ENCODE results near the gene BACH2. TPM values are rescaled to one million over a fixed set of nuclear protein-coding genes. Genes with fewer than 3 reads are reported as not detected.

Gene BACH2
- total and polyA plus RNA-seq, 2 experiments from 2014 or later = 1.6 to 5.7 TPM

- TF ChIP-seq ZNF462 (CRISPR knock-in tag; IDR thresholded peaks at IDR 0.05) = no peak
- TF ChIP-seq JUNB (IDR thresholded peaks at IDR 0.05; ENCODE audit: unreplicated experiment) = no peak
- no peak for TF ChIP-seq NANOG (IDR thresholded peaks at IDR 0.05; ENCODE audit: borderline replicate concordance)
- TF ChIP-seq ZNF114 (CRISPR knock-in tag; IDR thresholded peaks at IDR 0.05) = no peak
- no peak for TF ChIP-seq ETS1 (IDR thresholded peaks at IDR 0.05)
These were observed 190.2 kb downstream of the BACH2 start (continued) for GRCh38 chr6:90106449-90106848.

- no peak for ATAC-seq
- no peaks in the 10 kb centered on the region for H3K4me1 ChIP-seq (ENCODE audit: insufficient read depth)
- no peak overlapping the region for H3K4me3 ChIP-seq
- no peak overlapping the region for H3K4me2 ChIP-seq
- H3K79me2 ChIP-seq (replicated peaks; ENCODE audit: insufficient read depth) = no peaks in the 10 kb centered on the region
- H3K27ac ChIP-seq (ENCODE audit: low read depth) = no peak overlapping the region
- Mint-ChIP-seq H3K27ac (no peak overlapping the region), H3K4me1 (no peaks in the 10 kb centered on the region; the same call in 2 of the 3 replicates), H3K4me3 (no peak overlapping the region), H3K9me3 (no peaks in the 10 kb centered on the region), H3K27me3 (ENCODE audit: insufficient read depth, low read depth, poor library complexity) (peaks cover 1% of the 10 kb centered on the region), H3K36me3 (ENCODE audit: low read depth) (no peaks in the 10 kb centered on the region)
- no peaks in the 10 kb centered on the region for H3K9me2 ChIP-seq (ENCODE audit: insufficient read depth)
- no peaks in the 10 kb centered on the region for H3F3A ChIP-seq (replicated peaks; ENCODE audit: low read depth)
- H2AFZ ChIP-seq = no peak overlapping the region
- H3K27me3 ChIP-seq (ENCODE audit: insufficient read depth) = no peaks in the 10 kb centered on the region
- H4K20me1 ChIP-seq (replicated peaks; ENCODE audit: insufficient read depth) = no peaks in the 10 kb centered on the region
- H3K36me3 ChIP-seq (ENCODE audit: insufficient read depth) = no peaks in the 10 kb centered on the region
- no peak for DNase-seq (ENCODE audit: low spot score)
- no peak for TF ChIP-seq ZNF462 (CRISPR knock-in tag; IDR thresholded peaks at IDR 0.05)
- no peak for TF ChIP-seq EZH2 (IDR thresholded peaks at IDR 0.05; ENCODE audit: low read depth, unreplicated experiment)
- TF ChIP-seq STAT1 (IDR thresholded peaks at IDR 0.05; ENCODE audit: unreplicated experiment) = no peak
These were observed 191.0 kb downstream of the BACH2 start for GRCh38 chr6:90105506-90106170.

Measured in GM23338 (cell line).